ENCODE data around the gene CADM2. TPM values are rescaled to one million over a fixed set of nuclear protein-coding genes. Genes with fewer than 3 reads are reported as not detected.

Gene CADM2
- total and polyA plus RNA-seq, 2 donors (not counting 3 experiments of a cell fraction or from before 2014, with no cell fraction given), result not detected

DNA sequence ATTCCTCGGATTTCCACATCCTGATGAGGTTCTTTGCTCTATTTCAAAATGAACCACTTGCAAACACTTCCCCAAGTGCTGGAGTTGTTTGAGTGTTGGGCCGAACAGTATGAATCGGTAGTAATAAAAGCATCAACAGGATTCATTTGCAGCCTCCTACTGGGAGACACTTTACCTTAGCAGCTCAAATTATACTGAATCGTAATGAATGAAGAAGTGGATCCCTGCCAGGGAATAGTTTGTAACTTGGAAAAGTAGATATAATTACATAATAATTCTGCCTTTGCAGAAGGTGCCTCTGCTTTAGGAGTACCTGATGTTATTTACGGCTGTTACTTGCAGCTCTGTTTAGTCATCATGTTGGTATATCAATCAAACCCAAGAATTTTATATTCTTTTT is 669.1 kb downstream of the CADM2 start:
- intact Hi-C loops (cut with micrococcal nuclease) (no loop called here), dilution Hi-C loops (cut with MboI; ENCODE audit: extremely low pct_ligation_motif_present, low sequenced_read_pairs) (no loop called here)
- Histone ChIP-seq H3K79me2 (ENCODE audit: control insufficient read depth, insufficient read depth, low read length) (no peaks in the 10 kb centered on the region), H3K4me1 (ENCODE audit: control insufficient read depth, extremely low read depth, insufficient read depth, low read length) (no peaks in the 10 kb centered on the region), H3K4me2 (ENCODE audit: insufficient read depth, low read length) (no peak overlapping the region), H3K9ac (replicated peaks; ENCODE audit: extremely low read depth, insufficient read depth, low read length) (no peak overlapping the region), H3K36me3 (ENCODE audit: control insufficient read depth in 2 of 2, extremely low read depth in 1 of 2, insufficient read depth in 2 of 2, low read length in 2 of 2) (no peaks in the 10 kb centered on the region), H4K20me1 (replicated peaks; ENCODE audit: control insufficient read depth, extremely low read depth, insufficient read depth, low read length) (no peaks in the 10 kb centered on the region), H3K27ac (ENCODE audit: insufficient read depth, low read depth, low read length) (no peak overlapping the region), H3K27me3 (ENCODE audit: control insufficient read depth in 2 of 2, insufficient read depth in 2 of 2, low read length in 2 of 2) (no peaks in the 10 kb centered on the region), H2AFZ (ENCODE audit: low read depth, low read length) (no peak overlapping the region), H3K9me1 (replicated peaks; ENCODE audit: control insufficient read depth, extremely low read depth, insufficient read depth, low read length) (no peaks in the 10 kb centered on the region), H3K4me3 (replicated peaks in 1 of 3; ENCODE audit: insufficient read depth in 1 of 3, low read depth in 1 of 3, low read length in 3 of 3) (no peak overlapping the region), H3K9me3 (replicated peaks; ENCODE audit: control insufficient read depth, insufficient read depth, low read length) (no peaks in the 10 kb centered on the region)
- no peak for FAIRE-seq
- BruUV-seq (replicated peaks), result no TSS peak
- POLR2A ChIA-PET, result no interaction called here
- no peak for DNase-seq (ENCODE audit: low read depth, low spot score)
- TF ChIP-seq GATA2 (IDR thresholded peaks at IDR 0.05; ENCODE audit: insufficient read depth, insufficient read length, low read depth, low read length) (no peak), FOS (IDR thresholded peaks at IDR 0.05; ENCODE audit: borderline replicate concordance, insufficient read depth, low read length) (no peak), JUN (IDR thresholded peaks at IDR 0.05; ENCODE audit: borderline replicate concordance, insufficient read depth, insufficient read length, low read depth) (no peak), EZH2 (IDR thresholded peaks at IDR 0.05; ENCODE audit: borderline replicate concordance, low read depth, low read length, severe bottlenecking) (no peak), POLR2AphosphoS5 (IDR thresholded peaks at IDR 0.05; ENCODE audit: insufficient read depth, low read depth, low read length) (no peak), POLR2A (IDR thresholded peaks at IDR 0.05; ENCODE audit: low read depth, low read length) (no peak), MYC (IDR thresholded peaks at IDR 0.05; ENCODE audit: low read depth, low read length) (no peak)
- TF ChIP-seq, protein P1, sequence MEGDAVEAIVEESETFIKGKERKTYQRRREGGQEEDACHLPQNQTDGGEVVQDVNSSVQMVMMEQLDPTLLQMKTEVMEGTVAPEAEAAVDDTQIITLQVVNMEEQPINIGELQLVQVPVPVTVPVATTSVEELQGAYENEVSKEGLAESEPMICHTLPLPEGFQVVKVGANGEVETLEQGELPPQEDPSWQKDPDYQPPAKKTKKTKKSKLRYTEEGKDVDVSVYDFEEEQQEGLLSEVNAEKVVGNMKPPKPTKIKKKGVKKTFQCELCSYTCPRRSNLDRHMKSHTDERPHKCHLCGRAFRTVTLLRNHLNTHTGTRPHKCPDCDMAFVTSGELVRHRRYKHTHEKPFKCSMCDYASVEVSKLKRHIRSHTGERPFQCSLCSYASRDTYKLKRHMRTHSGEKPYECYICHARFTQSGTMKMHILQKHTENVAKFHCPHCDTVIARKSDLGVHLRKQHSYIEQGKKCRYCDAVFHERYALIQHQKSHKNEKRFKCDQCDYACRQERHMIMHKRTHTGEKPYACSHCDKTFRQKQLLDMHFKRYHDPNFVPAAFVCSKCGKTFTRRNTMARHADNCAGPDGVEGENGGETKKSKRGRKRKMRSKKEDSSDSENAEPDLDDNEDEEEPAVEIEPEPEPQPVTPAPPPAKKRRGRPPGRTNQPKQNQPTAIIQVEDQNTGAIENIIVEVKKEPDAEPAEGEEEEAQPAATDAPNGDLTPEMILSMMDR (IDR thresholded peaks at IDR 0.05; ENCODE audit: extremely low read depth in 1 of 2, insufficient read depth in 1 of 2, low read depth in 1 of 2, low read length in 2 of 2), result no peak
- TF ChIP-seq, protein P2, sequence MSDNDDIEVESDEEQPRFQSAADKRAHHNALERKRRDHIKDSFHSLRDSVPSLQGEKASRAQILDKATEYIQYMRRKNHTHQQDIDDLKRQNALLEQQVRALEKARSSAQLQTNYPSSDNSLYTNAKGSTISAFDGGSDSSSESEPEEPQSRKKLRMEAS (IDR thresholded peaks at IDR 0.05; ENCODE audit: insufficient read depth, insufficient read length), result no peak
- CTCF ChIA-PET, result no interaction called here
